ENCODE measurements around the gene EPB41L3. TPM values are rescaled to one million over a fixed set of nuclear protein-coding genes. Genes with fewer than 3 reads are reported as not detected.

Gene EPB41L3
- total RNA-seq, 4 donors from 2014 or later = 97.3 to 403 (median 134) TPM

DNA sequence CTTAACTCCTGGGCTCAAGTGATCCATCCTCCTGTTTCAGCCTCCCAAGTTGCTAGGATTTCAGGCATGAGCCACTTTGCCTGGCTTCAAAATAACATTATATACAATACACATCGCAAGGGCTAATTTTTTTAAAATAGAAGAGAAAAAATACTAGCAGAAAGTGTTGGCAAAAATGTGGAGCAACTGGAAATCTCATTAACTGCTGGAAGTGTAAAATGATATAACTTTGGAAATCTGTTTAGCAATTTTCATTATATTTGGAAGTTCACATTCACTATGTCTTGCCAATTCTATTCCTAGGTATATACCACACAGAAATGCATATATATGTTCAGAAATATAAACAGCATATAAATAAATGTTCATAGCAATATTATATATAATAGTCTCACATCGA is 193.2 kb downstream of the EPB41L3 start:
- H3K27me3 ChIP-seq = no peaks in the 10 kb centered on the region
- no peak overlapping the region for H3K4me3 ChIP-seq
- no peaks in the 10 kb centered on the region for H3K36me3 ChIP-seq
- H3K27ac ChIP-seq = no peak overlapping the region
- intact Hi-C loops (cut with DNase I; ENCODE audit: low total_unique reads) (loop anchor here (10.0 kb wide), 1 partner anchor 846 kb away; no protein-coding TSS in a partner anchor), in situ Hi-C loops (cut with MboI; ENCODE audit: low pct_ligation_motif_present in 1 of 4, low pct_unique_long_range_greater_than_20kb in 1 of 4, low sequenced_read_pairs in 3 of 4) (loop anchor here in 1 of 4 donors (25.0 kb wide), 1 partner anchor 112 kb away; no protein-coding TSS in a partner anchor)
- no peaks in the 10 kb centered on the region for H3K4me1 ChIP-seq
- 77 to 82% methylated on average over 2 of the region's 2 CpGs for WGBS, 2 donors (ENCODE audit: low coverage in 1 of 2)
- DNase-seq = no peak
- H3K9me3 ChIP-seq = no peaks in the 10 kb centered on the region
- TF ChIP-seq EP300 (IDR thresholded peaks at IDR 0.05; ENCODE audit: low read depth) = no peak
- TF ChIP-seq POLR2AphosphoS5 (IDR thresholded peaks at IDR 0.05) = no peak
- TF ChIP-seq, protein P1, sequence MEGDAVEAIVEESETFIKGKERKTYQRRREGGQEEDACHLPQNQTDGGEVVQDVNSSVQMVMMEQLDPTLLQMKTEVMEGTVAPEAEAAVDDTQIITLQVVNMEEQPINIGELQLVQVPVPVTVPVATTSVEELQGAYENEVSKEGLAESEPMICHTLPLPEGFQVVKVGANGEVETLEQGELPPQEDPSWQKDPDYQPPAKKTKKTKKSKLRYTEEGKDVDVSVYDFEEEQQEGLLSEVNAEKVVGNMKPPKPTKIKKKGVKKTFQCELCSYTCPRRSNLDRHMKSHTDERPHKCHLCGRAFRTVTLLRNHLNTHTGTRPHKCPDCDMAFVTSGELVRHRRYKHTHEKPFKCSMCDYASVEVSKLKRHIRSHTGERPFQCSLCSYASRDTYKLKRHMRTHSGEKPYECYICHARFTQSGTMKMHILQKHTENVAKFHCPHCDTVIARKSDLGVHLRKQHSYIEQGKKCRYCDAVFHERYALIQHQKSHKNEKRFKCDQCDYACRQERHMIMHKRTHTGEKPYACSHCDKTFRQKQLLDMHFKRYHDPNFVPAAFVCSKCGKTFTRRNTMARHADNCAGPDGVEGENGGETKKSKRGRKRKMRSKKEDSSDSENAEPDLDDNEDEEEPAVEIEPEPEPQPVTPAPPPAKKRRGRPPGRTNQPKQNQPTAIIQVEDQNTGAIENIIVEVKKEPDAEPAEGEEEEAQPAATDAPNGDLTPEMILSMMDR (IDR thresholded peaks at IDR 0.05) = no peak
- TF ChIP-seq POLR2A (IDR thresholded peaks at IDR 0.05) = no peak

Other genes starting within 250 kb of the EPB41L3 start
- gene ZBTB14, start 248.3 kb downstream of the EPB41L3 start, total RNA-seq = 10 to 100 TPM in 3 of 4 donors, 1 to 10 TPM in 1; 9.0 to 47.2 (median 11.1) TPM